Hindlimb muscle (tissue), 1 donor: ENCODE measurements around the gene BRD3. TPM values are rescaled to one million over a fixed set of nuclear protein-coding genes. Genes with fewer than 3 reads are reported as not detected.

Experiments
- DNase-seq: peaks from one replicate; pipeline ENCODE4 v3.0.0-alpha.2; 2013
- polyA plus RNA-seq: library from polyadenylated mRNA; unstranded; fragments of 120-200 nt; gene quantifications from one replicate; pipeline ENCODE4 v1.2.1, GENCODE V29; 2013; ENCODE audit not compliant: insufficient read length

BRD3 gene
- polyA plus RNA-seq, 1 donor = 89.1 TPM

GRCh38 chr9:134053941-134054761, 13.7 kb downstream of the BRD3 start:
- no peak for DNase-seq

DNA sequence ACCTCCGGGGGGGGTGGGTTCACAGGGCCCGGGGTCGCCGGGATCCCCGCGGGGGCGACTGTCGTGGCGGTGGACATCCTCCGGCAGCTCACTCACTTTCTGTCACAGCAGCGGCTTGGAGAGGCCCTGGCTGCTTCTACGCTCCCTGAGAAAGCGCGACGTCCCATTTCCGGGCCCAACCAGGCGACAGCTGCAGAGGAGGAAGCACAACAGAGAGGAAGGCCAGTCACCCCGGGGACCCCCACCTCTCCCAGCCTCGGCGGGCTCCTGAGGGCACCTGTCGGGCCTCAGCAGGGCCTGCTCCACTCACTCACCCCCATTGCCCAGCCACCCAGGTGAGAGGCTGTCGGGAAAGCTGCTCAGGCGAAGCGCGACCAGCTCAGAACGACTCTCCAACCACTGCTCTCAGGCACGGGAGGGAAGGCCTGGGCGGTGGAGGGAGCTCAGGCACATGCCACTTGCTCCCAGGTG, 14.4 kb downstream of the BRD3 start:
- no peak for DNase-seq

GRCh38 chr9:134052941-134053340, 14.9 kb downstream of the BRD3 start:
- no peak for DNase-seq

- no peak for DNase-seq
Observed at GRCh38 chr9:134052491-134052890, 15.3 kb downstream of the BRD3 start.

DNA sequence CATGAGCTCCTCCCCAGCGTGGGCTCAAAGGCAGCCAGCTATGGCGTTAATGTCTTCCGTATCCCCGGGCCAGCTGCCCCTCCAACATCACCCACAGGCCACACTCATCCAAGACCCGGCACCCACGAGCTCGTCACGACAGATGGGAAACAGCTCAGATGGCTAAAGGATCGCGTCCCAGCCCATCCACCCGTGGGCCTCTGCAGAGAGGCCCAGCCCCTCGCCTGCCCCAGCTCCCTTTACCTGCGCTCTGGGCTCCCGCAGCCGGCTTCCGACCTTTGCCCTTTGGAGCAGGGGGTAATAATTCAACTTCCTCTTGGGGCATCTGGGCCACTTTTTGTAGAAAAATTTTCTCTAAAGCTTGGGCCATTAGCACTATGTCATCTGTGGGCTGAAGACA, 16.5 kb downstream of the BRD3 start:
- DNase-seq = no peak

GRCh38 chr9:134050726-134051125, 17.1 kb downstream of the BRD3 start:
- no peak for DNase-seq

- no peak for DNase-seq
Observed at GRCh38 chr9:134049772-134050588, 17.8 kb downstream of the BRD3 start.

DNA sequence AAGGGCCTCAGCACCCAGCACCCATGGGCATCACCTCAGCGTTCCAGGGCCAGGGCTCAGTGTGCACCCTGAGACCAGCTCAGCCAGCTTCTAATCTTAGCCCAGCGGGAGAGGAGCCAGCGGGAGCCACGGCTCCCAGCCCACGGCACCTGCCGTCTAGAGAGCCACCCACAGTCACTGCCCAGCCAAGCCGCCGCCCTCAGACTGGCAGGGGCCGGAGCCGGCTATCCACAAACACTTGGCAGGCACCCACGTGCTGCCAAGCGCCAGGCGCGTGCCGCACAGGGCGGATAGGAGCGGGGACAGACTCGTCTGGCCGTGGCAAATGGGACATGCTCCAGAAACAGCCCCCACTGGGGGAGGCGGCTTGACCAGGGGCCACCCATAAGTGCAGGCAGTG, 18.6 kb downstream of the BRD3 start:
- no peak for DNase-seq

GRCh38 chr9:134048582-134048968, 19.3 kb downstream of the BRD3 start:
- no peak for DNase-seq

DNA sequence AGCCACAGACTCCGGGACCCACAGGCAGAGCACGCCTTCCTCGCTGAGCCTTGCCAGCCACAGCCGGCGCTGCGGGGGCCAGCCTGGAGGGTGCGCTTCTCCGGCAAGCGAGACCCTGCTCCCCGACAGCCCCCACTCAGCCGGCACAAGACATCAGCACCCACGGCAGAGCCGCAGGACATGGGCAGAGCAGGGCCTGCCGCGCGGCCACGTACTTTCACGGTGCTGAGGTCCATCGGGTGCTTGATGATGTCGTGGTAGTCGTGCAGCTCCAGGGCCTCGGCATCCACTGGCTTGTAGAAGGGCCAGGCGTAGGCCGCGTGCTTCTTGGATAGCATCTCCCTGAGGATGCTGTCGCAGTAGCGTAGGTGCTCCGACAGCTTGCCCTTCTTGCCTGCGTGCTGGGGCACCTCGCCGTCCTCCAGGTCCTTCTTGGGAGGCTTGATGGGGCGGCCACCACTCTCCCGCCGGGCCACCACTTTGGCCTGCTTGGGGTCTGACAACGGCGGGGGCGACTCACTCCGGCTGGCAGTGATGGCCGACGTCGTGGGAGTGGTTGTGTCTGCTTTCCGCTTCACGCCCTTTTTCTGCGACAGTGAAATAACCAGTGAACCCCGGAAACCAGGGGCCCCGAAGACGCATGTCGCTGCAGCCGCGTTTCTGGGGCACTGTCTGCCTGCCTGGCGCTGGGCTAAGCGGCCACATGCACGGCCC, 19.8 kb downstream of the BRD3 start:
- DNase-seq = no peak

GRCh38 chr9:134046894-134047681, 20.7 kb downstream of the BRD3 start:
- no peak for DNase-seq

- DNase-seq = no peak
Observed at GRCh38 chr9:134045841-134046544, 21.8 kb downstream of the BRD3 start.

DNA sequence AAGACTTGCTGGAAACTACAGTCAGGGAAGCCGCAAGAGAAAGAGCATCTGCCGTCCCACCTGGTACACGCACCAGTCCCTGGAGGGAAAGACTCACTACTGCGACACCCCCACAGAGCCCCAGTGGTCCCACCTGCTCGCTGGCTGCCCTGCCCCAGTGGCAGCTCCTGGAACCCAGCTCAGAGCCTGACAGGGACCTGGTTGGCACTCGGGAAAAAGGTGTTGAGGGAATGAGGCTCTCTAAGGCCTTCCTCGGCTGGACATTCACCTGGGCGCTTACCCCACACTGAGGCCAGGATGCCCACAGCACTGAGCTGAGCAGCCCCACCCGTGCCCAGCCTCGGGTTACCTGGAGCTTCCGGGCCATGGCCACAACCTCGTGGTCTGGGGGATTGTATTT, 22.9 kb downstream of the BRD3 start:
- DNase-seq = no peak

DNA sequence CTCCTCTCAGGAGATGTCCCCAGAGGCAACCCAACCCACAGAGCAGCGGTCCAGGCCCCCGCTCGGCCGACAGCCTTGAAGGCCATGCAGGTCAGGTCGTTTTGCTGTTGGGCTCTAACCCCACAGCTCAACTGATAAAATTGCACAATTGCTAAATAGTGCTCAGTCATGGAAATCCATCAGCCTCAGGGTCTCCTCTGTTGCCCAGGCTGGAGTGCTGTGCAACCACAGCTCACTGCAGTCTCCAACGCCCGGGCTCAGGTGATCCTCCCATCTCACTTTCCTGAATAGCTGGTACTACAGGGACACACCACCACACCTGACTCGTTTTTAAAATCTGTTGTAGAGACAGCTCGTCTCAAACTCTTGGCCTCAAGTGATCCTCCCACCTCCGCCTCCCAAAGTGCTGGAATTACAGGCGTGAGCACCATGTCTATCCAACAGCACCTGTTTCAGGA, 24.3 kb downstream of the BRD3 start:
- no peak for DNase-seq

GRCh38 chr9:134041649-134041962, 26.2 kb downstream of the BRD3 start:
- DNase-seq = no peak

- DNase-seq = no peak
Observed at GRCh38 chr9:134040781-134041648, 26.8 kb downstream of the BRD3 start.

DNA sequence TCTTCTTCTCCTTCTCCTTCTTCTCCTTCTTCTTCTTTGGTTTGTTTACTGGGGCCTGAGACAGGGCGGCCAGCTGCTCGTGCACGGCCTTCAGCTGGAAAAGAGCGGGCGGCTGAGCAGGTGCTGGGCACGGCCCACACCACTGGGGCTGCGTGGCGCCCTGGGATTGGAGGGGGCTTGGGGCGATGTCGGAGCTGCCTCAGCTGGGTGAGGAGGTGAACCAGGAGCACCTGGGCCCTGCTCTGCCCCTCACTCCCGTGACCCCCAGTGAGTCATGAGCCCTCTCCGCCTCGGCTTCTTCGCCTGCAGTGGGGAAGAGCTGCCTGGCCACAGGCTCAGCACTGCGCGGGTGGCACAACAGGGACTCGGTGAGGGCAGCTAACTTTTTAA, 27.7 kb downstream of the BRD3 start:
- DNase-seq = no peak

DNA sequence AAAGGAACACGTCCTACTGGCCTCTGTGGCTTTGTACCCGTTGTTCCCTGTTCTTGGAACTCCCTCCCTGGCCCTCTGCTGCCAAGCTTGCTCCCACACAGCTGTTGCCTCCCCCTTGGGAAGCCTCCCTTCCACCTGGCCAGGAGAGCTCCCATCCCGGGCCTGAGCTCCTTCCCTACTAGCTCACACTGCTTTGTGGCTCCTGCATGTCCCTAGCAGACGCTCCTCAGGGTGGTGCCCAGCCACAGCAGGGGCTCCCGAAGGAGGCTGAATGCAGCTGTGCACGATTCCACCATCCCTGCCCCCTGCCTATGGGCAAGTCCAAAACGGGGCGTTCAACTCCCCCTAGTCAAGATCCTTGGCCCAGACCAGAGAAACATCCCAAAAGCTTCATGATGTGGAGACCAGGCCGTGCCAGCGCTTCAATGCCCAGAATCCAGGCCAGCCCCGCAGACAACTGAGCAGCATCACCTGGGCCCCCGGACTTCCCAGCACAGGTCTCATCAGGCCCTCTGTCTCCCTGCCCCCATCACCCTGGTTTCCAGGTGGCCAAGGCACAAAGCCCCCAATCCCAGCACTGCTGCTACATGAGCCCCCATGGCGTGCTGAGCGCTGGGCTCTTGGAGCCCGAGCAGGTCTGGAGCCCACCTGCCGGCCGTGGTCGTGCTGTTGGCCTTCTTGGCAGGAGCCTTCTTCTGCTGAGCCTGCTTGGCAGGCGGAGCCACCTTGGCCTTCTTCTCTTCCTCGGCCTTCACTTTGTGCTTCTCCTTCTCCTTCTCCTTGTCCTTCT, 28.2 kb downstream of the BRD3 start:
- no peak for DNase-seq

GRCh38 chr9:134037641-134038040, 30.2 kb downstream of the BRD3 start:
- no peak for DNase-seq

- DNase-seq = no peak
Observed at GRCh38 chr9:134036130-134036529, 31.7 kb downstream of the BRD3 start.
